Gastrocnemius medialis (tissue), 4 donors: ENCODE results near the gene LYRM9. TPM values are rescaled to one million over a fixed set of nuclear protein-coding genes. Genes with fewer than 3 reads are reported as not detected.

Source experiments
- ATAC-seq, 2 donors: fragments of 150-250 bp; one replicate each; pipeline ENCODE4 v1.9.1; 2016
- DNase-seq, 2 donors: peaks; one replicate each; pipeline ENCODE4 v3.0.0-alpha.2; 2019
- H3K27ac ChIP-seq, 4 donors: fragments of 200-600 bp; sonication (generic); 1 replicate in 1 of 4; 2 replicates in 3 of 4; pipeline ENCODE4 v1.5.1; 2016 to 2018; ENCODE audit warnings: mild to moderate bottlenecking in 2 of 4, moderate library complexity in 1 of 4
- H3K27me3 ChIP-seq, 3 donors: fragments of 200-600 bp; sonication (generic) in 2 of 3; 1 replicate in 1 of 3; 2 replicates in 2 of 3; pipeline versions ENCODE4 v1.5.1 to v1.6.0; 2016 to 2019; ENCODE audit warnings: mild to moderate bottlenecking in 1 of 3, moderate library complexity in 1 of 3
- H3K36me3 ChIP-seq, 2 donors: fragments of 200-600 bp; sonication (generic) in 1 of 2; one replicate each; pipeline ENCODE4 v1.5.1; 2017 to 2018
- H3K4me1 ChIP-seq, 2 donors: fragments of 200-600 bp; sonication (generic) in 1 of 2; one replicate each; pipeline ENCODE4 v1.5.1; 2016 to 2017; ENCODE audit warnings: mild to moderate bottlenecking in 2 of 2
- H3K4me3 ChIP-seq, 4 donors: fragments of 200-600 bp; sonication (generic) in 3 of 4; 1 replicate in 1 of 4; 2 replicates in 3 of 4; pipeline ENCODE4 v1.5.1; 2016 to 2019; ENCODE audit warnings: mild to moderate bottlenecking in 2 of 4
- H3K9me3 ChIP-seq, 3 donors: fragments of 200-600 bp; sonication (generic) in 2 of 3; 1 replicate in 1 of 3; 2 replicates in 2 of 3; pipeline ENCODE4 v1.5.1; 2016 to 2019
- POLR2A ChIP-seq, 2 donors: fragments of 450-650 bp; IDR thresholded peaks; one replicate each; pipeline ENCODE4 v1.6.1; 2017; ENCODE audit warnings: antibody characterized with exemption in 2 of 2, mild to moderate bottlenecking in 2 of 2, moderate library complexity in 2 of 2
- in situ Hi-C, 4 donors: fragments of 200-750 bp; cut with MboI; loops; one replicate each; pipeline versions ENCODE4 v1.15.0 to v1.8.0; 2017; ENCODE audit warnings: low sequenced_read_pairs in 4 of 4
- intact Hi-C: fragments of 100-400 bp; cut with DNase I; formaldehyde crosslinking; loops from one replicate; pipeline ENCODE4 v1.15.1; 2023; ENCODE audit warnings: low total_unique reads
- total RNA-seq, 4 donors: library from RNA; depleted of rRNA; stranded (reverse); fragments of >200 nt; gene quantifications; one replicate each; pipeline versions ENCODE4 v1.1.0 to v1.2.3, GENCODE V29; 2016
- TF ChIP-seq, protein P1 (sequence below), 5 experiments: fragments of 450-650 bp in 3 of 5; fragments of 200-600 bp in 2 of 5; sonication (generic) in 2 of 5; IDR thresholded peaks in 4 of 5; conservative IDR thresholded peaks in 1 of 5; 1 replicate in 4 of 5; 2 replicates in 1 of 5; pipeline ENCODE4 v1.5.1; 2016 to 2019; ENCODE audit warnings: antibody characterized with exemption in 5 of 5, mild to moderate bottlenecking in 3 of 5, moderate library complexity in 3 of 5

Gene LYRM9
- total RNA-seq, 4 donors from 2014 or later, result 5.9 to 37.2 (median 9.6) TPM

GRCh38 chr17:27904114-27904513, 10.9 kb upstream of the LYRM9 start:
- no peaks in the 10 kb centered on the region for H3K36me3 ChIP-seq
- no peak overlapping the region for H3K27ac ChIP-seq
- intact Hi-C loops, result no loop called here
- peaks cover 0 to 2% (median 0%) of the 10 kb centered on the region in 3 donors for H3K27me3 ChIP-seq
- H3K4me3 ChIP-seq, result no peak overlapping the region
- ATAC-seq (no peak), DNase-seq (no peak)
- H3K9me3 ChIP-seq, result no peaks in the 10 kb centered on the region
- no peaks in the 10 kb centered on the region for H3K4me1 ChIP-seq
- in situ Hi-C loops, result loop anchor here in 1 of 4 donors (10.0 kb wide), 1 partner anchor 61 kb away; no protein-coding TSS in a partner anchor
- TF ChIP-seq, protein P1, sequence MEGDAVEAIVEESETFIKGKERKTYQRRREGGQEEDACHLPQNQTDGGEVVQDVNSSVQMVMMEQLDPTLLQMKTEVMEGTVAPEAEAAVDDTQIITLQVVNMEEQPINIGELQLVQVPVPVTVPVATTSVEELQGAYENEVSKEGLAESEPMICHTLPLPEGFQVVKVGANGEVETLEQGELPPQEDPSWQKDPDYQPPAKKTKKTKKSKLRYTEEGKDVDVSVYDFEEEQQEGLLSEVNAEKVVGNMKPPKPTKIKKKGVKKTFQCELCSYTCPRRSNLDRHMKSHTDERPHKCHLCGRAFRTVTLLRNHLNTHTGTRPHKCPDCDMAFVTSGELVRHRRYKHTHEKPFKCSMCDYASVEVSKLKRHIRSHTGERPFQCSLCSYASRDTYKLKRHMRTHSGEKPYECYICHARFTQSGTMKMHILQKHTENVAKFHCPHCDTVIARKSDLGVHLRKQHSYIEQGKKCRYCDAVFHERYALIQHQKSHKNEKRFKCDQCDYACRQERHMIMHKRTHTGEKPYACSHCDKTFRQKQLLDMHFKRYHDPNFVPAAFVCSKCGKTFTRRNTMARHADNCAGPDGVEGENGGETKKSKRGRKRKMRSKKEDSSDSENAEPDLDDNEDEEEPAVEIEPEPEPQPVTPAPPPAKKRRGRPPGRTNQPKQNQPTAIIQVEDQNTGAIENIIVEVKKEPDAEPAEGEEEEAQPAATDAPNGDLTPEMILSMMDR (IDR thresholded peaks at IDR 0.05 in 4 of 5, conservative IDR thresholded peaks at IDR 0.05 in 1 of 5), result no peak
- no peak for TF ChIP-seq POLR2A (IDR thresholded peaks at IDR 0.05)

DNA sequence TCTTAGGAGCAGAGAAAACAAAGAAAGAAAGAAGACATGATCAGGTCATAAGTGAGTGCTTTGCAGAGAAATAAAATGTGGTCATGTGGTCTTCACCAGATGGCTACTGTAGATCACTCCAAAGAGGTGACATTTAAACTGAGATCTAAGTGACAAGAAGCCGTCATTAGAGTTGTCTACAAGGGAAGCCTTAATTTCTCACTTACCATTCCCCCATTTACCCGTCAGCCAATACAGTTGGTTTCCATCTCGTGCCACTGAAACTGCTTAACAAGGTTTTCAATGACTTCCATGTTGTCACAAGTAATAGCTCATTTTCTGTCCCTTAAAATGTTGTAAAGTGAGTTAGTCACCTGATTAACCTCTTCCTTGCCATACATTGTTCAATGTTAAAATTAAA, 6.4 kb upstream of the LYRM9 start:
- Histone ChIP-seq H3K4me3 (no peak overlapping the region), H3K9me3 (no peaks in the 10 kb centered on the region), H3K36me3 (no peaks in the 10 kb centered on the region), H3K4me1 (no peaks in the 10 kb centered on the region), H3K27ac (no peak overlapping the region), H3K27me3 (peaks cover 0 to 2% (median 0%) of the 10 kb centered on the region in 3 donors)
- DNase-seq, result no peak
- TF ChIP-seq, protein P1 (IDR thresholded peaks at IDR 0.05 in 4 of 5, conservative IDR thresholded peaks at IDR 0.05 in 1 of 5), result no peak
- TF ChIP-seq POLR2A (IDR thresholded peaks at IDR 0.05), result no peak
- intact Hi-C loops, result loop anchor here (10.0 kb wide), 1 partner anchor 435 kb away; the partner anchor contains the start of genes IFT20 and TNFAIP1
- no peak for ATAC-seq
- in situ Hi-C loops, result loop anchor here (10.0 to 25.0 kb wide), 4 partner anchors 95 to 537 kb away; partner anchors contain the start of gene NOS2 (in 3 of the 4)

DNA sequence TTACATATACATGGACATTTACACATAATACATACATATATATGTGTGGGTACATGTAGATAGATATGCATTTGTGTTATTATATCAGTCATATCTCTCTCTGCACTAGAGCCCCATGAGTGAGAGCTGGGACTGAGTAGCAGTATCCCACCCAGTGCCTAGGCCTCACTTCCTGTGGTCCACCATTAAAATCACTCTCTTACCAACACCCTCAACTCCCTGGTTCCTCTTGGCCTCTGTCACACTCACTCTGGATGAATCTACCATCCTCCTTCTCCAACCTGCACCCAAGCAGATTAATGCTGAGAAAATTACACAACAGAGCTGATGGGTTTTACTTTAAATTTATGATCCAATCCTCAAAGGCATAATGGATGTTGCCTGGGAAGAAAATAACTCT, 4.9 kb upstream of the LYRM9 start:
- peaks cover 0 to 2% (median 0%) of the 10 kb centered on the region in 3 donors for H3K27me3 ChIP-seq
- TF ChIP-seq POLR2A (IDR thresholded peaks at IDR 0.05), result no peak
- TF ChIP-seq, protein P1 (IDR thresholded peaks at IDR 0.05 in 4 of 5, conservative IDR thresholded peaks at IDR 0.05 in 1 of 5), result no peak
- H3K27ac ChIP-seq, result no peak overlapping the region
- H3K4me1 ChIP-seq, result no peaks in the 10 kb centered on the region
- in situ Hi-C loops, result loop anchor here (10.0 to 25.0 kb wide), 4 partner anchors 93 to 536 kb away; partner anchors contain the start of gene NOS2 (in 3 of the 4)
- DNase-seq (no peak), ATAC-seq (no peak)
- H3K4me3 ChIP-seq, result no peak overlapping the region
- no peaks in the 10 kb centered on the region for H3K9me3 ChIP-seq
- intact Hi-C loops, result loop anchor here (10.0 kb wide), 1 partner anchor 437 kb away; the partner anchor contains the start of genes IFT20 and TNFAIP1
- H3K36me3 ChIP-seq, result no peaks in the 10 kb centered on the region

DNA sequence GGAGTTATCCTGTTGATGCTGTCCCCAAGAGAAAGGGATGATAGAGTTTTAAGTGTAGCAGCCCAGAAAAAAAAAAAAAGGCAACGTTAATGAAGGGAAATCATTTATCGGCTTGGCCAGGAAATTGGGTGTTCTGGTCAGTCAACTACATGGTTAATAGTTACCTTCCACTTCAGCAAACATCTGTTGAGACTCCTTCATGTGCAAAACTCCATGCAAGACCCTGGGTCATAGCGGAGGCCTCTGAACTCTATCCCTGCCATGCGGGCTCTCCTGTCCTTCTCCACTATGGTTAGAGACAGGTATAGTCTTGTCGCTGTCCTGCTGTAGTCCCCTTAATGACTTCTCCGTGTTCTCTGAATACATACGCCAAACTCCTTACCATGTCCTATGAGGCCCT, 3.5 kb upstream of the LYRM9 start:
- TF ChIP-seq POLR2A (IDR thresholded peaks at IDR 0.05), result no peak
- TF ChIP-seq, protein P1 (IDR thresholded peaks at IDR 0.05 in 4 of 5, conservative IDR thresholded peaks at IDR 0.05 in 1 of 5), result no peak
- Histone ChIP-seq H3K27ac (no peak overlapping the region), H3K36me3 (no peaks in the 10 kb centered on the region), H3K9me3 (no peaks in the 10 kb centered on the region), H3K27me3 (no peaks in the 10 kb centered on the region), H3K4me3 (no peak overlapping the region), H3K4me1 (peaks cover 6 to 7% of the 10 kb centered on the region in 2 donors)
- ATAC-seq (no peak), DNase-seq (no peak)
- in situ Hi-C loops, result loop anchor here (10.0 to 25.0 kb wide), 4 partner anchors 92 to 534 kb away; partner anchors contain the start of gene NOS2 (in 3 of the 4)
- intact Hi-C loops, result loop anchor here (10.0 kb wide), 1 partner anchor 438 kb away; the partner anchor contains the start of genes IFT20 and TNFAIP1
